DMS153 (cell line): ENCODE results near the gene ALOX5AP.

Source experiments
- DNase-seq: peaks from one replicate; lab custom pipeline; 2025; lab: John Stamatoyannopoulos, UW

ALOX5AP gene

DNA sequence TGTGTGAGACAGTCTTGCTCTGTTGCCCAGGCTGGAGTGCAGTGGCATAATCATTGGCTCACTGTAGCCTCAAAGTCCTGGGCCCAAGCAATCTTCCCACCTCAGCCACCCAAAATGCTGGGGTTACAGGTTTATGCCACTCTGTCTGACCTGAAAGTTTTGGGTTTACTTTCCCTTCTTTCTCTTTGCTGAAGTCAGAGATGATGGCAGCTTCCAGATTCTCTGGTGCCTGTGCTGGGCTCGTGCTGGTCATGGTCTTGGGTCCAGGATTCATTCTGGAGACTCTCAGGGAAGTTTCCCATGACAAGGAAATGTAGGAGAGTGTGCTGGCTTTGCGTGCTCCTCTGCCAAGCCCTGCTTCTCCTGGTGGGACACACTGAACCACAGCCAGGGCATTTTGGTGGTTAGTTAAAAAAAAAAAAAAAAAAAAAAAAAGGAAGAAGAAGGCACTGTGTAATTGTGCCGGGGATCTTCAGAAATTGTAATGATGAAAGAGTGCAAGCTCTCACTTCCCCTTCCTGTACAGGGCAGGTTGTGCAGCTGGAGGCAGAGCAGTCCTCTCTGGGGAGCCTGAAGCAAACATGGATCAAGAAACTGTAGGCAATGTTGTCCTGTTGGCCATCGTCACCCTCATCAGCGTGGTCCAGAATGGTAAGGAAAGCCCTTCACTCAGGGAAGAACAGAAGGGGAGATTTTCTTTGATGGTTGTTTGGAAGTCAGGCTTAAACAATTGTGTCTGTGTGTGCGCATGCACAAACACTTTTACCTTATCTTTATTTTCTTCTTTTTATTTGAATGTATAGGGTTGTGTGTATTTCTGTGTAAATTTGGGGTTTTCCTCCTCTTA lies at the start of gene ALOX5AP:
TSS of gene ALOX5AP (plus strand) at position 519 of the 847 bp plus-strand sequence. CDS start at position 582, 63 bp downstream.
- DNase-seq, result no peak

- no peak for DNase-seq
Measured at GRCh38 chr13:30685987-30686386, 49.4 kb upstream of the ALOX5AP start.

DNA sequence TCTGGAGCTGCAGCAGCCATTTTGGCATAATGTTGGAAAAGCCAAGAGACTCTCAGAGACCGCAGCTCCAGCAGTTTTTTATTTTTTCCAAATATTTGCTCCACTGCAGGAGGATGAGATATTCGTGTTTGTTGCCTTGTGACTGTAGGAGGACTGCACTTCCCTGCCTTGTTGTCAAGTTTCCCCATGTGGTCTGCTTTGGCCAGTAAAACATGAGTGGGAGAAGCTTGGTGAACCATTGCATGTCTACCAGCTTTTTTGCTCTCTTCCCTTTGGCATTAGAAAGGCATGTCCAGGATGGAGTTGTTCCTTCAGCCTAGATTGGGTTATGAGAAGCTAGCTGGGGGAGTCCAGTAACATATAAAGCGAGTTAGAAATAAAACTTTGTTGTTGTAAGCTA lies 47.7 kb upstream of the ALOX5AP start:
- no peak for DNase-seq

GRCh38 chr13:30689752-30690151 lies 45.6 kb upstream of the ALOX5AP start:
- DNase-seq, result no peak

DNA sequence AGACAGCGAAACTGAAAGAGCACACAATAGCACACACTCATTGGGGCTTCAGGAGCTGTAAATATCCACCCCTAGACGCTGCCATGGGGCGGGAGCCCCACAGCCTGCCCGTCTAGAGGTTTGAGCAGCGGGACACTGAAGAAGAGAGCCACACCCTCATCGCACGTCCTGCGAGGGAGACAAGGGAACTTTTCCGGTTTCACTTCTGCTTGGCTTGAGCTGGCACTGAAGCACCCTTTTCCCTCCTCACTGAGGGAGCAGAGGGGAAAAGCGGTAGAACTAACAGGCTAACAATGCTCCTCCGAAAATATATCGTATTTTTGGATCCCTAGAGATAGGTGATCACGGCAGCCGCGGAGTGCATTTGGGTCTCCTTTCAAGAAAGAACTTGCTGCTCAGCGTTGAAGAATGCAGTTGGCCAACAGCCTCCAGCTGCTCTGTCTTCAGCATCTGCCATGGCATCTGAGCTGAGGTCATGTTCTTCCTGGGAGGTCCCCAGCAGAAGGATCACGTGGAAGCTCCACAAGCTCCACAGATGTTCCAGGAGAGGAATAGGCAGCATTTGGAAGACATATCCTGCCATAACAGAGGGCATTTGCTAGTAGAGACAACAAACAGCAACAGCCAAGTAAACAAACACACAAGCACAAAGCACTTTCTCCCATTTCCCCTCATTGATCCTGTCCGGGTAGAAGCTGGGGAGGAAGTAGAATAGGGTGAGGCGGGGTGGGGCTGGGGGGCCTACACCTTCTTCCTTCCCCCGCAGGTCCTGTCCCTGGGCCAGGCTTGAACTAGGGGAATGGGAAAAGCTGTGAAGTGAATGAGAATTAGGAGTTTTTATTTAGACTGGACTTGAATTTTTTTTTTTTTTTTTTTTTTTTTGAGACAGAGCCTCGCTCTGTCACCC lies 44.8 kb upstream of the ALOX5AP start:
- DNase-seq, result peak; percentile 39

GRCh38 chr13:30692113-30692512 lies 43.2 kb upstream of the ALOX5AP start:
- no peak for DNase-seq

GRCh38 chr13:30696278-30697176 lies 38.8 kb upstream of the ALOX5AP start:
- DNase-seq, result peak; percentile 22

DNA sequence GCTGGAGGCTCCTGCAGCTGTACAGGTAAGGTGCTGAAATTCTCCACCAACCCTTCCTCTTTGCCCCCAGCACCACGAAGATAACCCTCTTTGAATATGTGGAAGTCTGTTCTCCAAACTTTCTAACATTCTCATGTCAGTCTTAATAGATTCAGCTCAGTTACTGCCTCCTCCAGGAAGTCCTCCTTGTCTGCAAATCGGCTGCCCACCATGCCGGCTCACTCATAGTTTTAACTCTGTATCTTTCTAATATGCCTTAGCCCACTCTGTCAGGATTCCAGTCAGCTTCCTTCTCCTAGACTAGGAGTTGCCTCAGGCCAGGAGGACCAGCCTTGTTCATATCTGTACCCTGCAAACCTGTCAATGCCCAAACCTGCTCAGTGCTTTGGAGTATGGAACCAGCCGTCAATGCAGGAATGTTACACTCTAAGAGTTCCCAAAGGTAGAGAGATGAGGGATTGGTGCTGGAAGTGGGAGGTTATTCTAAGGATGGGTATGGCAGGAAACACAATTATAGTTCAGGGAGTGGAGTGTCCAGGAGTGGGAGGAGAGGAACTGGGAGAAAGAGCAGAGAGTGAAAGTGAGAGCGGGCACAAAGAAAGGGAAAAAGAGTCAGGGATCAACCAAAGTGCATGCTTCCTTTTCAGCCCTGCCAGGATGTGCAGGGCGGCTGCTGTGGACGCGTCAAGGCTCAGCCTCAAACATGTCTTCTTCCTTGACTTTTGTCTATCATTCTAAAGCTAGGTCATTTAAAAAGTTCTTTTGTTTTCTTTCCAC lies 38.0 kb upstream of the ALOX5AP start:
- DNase-seq, result no peak

DNA sequence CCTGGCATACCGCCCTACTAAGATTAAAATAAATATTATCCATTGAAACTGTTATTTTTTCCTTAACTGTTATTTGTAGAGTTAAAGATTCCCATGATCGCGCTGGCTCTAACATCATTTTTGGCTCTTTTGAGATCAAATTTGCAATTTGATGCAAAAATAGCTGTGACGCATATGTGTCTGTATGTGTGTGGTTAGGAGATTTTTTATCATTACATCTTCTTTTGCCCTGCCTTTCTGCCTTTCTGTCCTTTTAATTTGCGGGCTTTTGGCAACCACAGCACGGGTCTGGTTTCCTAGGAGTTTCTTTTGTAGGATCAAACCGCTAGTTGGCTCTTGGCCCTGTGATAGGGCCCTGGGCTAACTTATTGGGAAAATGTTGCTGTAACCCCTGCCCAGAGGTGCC lies 37.3 kb upstream of the ALOX5AP start:
- DNase-seq, result no peak

DNA sequence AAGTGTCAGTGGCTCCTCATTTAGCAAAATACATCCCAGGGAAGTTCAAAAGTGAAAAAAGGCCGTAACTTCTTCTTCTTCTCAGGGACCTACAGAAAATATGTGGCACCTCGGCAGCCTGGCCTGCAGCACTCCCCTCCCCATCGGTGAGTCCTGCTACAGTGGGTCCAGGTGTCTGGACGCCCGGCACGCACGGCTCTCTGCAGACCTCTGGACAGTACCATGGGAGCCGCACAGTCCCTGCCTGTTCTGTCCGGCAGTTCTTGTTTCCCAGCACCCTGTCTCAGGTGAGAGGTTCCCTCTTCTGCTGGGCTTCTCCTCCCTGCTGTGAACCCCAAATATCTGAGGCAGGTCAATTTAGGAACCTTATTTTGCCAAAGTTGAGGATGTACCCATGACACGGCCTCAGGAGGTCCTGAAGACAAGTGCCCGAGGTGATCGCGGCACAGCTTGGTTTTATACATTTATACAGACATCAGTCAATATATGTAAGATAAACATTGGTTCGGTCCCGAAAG lies 36.8 kb upstream of the ALOX5AP start:
- no peak for DNase-seq

DNA sequence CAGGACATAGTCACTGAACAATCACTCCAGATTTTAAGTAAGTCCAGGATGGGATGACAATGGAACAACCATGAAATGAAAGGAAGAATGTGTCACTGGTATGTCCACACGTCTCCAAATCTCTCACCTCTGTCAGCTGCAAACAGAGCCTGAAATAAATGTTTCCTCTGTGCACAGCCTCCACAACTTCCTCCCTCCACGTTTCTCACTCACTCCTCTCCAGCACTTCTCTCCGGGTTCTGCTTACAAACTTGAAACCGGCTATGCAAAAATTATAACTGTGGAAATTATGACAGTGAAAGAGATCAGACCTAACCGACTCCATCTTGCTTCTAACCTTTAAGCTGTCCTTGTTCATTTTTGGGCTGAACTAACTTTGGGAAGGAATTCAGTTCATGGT lies 35.0 kb upstream of the ALOX5AP start:
- DNase-seq, result no peak

DNA sequence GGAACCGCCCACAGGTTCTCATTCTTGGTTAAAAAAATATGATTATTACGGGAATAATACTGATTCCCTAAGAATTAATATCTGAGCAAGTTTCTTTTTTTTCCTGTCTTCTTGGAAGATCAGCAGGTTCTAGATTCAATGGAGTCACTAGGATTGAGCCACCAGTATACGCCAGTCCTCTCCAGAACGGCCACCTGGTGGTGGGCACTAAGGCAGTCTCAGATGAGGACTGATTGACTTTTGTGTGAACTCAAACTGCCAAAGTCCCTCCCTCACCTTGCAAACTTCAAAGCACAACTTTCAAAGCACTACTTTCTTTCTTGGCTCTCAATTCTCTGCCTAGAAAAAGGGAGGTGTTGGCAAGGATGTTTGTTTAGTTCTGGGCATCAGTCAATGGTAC lies 33.3 kb upstream of the ALOX5AP start:
- DNase-seq, result no peak

- no peak for DNase-seq
Measured at GRCh38 chr13:30704596-30704995, 30.7 kb upstream of the ALOX5AP start.

DNA sequence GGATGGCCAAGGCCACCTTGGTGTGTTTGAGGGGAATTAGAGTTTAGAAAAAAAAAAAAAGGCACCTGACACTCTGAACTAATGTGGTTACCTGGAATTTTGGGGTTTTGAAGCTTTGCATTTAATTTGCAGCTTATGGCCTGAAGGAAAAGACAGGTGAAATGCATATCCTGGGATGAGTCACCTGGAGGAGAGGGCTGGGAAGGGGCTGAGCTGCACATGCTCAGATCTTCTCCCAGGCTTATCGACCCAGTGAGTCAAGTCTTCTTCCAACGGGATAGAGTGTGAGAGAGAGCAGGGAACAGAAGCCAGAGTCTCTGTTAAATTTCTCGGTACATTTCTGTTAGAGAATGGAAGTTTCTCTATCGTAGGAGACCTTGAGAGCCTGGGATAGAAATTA lies 29.7 kb upstream of the ALOX5AP start:
- DNase-seq, result no peak

GRCh38 chr13:30708541-30708940 lies 26.8 kb upstream of the ALOX5AP start:
- no peak for DNase-seq

- DNase-seq, result no peak
Measured at GRCh38 chr13:30710442-30710841, 24.9 kb upstream of the ALOX5AP start.

GRCh38 chr13:30711375-30711774 lies 24.0 kb upstream of the ALOX5AP start:
- no peak for DNase-seq

DNA sequence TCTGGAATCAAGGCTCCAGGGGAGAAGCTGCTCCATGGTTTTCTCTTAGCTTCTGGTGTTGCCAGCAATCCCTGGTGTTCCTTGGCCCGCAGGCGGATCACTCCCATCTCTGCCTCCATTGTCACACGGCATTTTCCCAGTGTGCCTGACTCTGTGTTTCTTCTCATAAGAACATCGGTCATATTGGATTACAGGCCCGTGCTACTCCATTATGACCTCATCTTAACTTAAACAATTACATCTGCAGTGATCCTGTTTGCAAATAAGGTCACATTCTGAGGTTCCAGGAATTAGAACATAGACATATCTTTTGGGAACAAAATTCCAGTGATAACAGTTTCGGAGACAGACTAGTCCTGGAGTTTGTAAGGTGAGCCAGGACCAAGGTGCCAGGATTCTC lies 23.5 kb upstream of the ALOX5AP start:
- no peak for DNase-seq

DNA sequence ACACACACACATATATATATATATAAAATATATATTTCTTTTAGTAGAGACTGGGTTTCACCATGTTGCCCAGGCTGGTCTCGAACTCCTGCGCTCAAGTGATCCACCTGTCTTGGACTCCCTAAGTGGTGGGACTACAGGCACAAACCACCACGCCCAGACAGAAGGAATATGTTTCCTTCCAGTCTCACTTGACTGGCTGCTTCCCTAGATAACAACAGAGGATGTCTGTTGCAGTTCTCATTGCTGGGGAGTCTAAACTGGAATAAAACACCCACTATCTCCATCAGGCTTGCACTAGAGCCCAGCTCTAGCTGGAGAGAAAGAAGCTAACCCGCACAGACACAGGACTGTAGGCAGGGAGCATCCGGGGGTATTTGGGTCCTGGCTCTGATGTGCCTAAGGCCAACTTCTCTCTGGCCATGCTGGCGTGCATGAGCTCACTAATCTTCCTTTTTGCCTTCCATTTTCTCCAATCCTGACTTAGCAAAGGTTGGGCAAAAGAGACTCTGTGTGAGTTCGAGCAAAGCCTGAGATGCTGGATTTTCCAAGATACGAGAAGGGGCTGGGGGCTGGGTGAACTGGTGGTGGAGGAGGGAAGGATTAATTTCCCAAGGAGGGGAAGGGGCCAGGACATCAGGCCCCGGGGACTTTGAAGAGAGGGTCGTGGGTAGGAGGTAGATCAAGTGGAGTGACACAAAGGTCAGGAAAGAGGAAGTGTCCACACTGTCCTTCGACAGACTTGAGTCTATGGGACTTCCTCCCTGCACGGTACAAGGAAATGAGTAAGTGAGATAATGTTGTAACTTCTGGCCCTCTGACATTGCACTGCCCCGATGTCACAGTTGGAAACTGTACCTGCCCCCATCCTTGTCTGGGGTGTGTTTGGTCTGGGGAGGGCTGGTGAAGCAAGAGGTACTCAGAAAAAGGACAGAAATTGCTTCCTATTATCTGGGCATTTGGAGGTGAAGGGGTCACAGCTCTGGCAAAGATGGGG lies 22.5 kb upstream of the ALOX5AP start:
- DNase-seq, result no peak
